ENCODE results near the gene COX6A1. TPM values are rescaled to one million over a fixed set of nuclear protein-coding genes. Genes with fewer than 3 reads are reported as not detected.

The COX6A1 gene
- polyA plus RNA-seq, 1 experiment: 414 TPM

- ChIA-PET POLR2A (no interaction called here), CTCF (no interaction called here)
- no peaks in the 10 kb centered on the region; the same call in 1 of the 2 replicates for H3K9me3 ChIP-seq (ENCODE audit: control insufficient read depth, insufficient read depth, low read length)
- TF ChIP-seq, protein P1, sequence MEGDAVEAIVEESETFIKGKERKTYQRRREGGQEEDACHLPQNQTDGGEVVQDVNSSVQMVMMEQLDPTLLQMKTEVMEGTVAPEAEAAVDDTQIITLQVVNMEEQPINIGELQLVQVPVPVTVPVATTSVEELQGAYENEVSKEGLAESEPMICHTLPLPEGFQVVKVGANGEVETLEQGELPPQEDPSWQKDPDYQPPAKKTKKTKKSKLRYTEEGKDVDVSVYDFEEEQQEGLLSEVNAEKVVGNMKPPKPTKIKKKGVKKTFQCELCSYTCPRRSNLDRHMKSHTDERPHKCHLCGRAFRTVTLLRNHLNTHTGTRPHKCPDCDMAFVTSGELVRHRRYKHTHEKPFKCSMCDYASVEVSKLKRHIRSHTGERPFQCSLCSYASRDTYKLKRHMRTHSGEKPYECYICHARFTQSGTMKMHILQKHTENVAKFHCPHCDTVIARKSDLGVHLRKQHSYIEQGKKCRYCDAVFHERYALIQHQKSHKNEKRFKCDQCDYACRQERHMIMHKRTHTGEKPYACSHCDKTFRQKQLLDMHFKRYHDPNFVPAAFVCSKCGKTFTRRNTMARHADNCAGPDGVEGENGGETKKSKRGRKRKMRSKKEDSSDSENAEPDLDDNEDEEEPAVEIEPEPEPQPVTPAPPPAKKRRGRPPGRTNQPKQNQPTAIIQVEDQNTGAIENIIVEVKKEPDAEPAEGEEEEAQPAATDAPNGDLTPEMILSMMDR (IDR thresholded peaks at IDR 0.05; ENCODE audit: low read depth, low read length): no peak
- peaks cover 19% of the 10 kb centered on the region for H3K27me3 ChIP-seq (ENCODE audit: control insufficient read depth, insufficient read depth, low read length)
- H3K27ac ChIP-seq (ENCODE audit: low read depth, low read length): no peak overlapping the region
- DNase-seq (ENCODE audit: low read depth, low spot score): no peak
- H3K4me3 ChIP-seq (ENCODE audit: low read depth, low read length): no peak overlapping the region
These were observed 31.8 kb upstream of the COX6A1 start for GRCh38 chr12:120406069-120406468.

- H3K9me3 ChIP-seq (ENCODE audit: control insufficient read depth, insufficient read depth, low read length): no peaks in the 10 kb centered on the region; the same call in 1 of the 2 replicates
- TF ChIP-seq, protein P1 (IDR thresholded peaks at IDR 0.05; ENCODE audit: low read depth, low read length): no peak
- ChIA-PET CTCF (no interaction called here), POLR2A (no interaction called here)
- no peak for DNase-seq (ENCODE audit: low read depth, low spot score)
- H3K27me3 ChIP-seq (ENCODE audit: control insufficient read depth, insufficient read depth, low read length): peaks cover 19% of the 10 kb centered on the region
- H3K4me3 ChIP-seq (ENCODE audit: low read depth, low read length): no peak overlapping the region
- no peak overlapping the region for H3K27ac ChIP-seq (ENCODE audit: low read depth, low read length)
These were observed 31.4 kb upstream of the COX6A1 start for GRCh38 chr12:120406553-120406952.

- no peak for DNase-seq (ENCODE audit: low read depth, low spot score)
- no peak overlapping the region for H3K27ac ChIP-seq (ENCODE audit: low read depth, low read length)
- CTCF ChIA-PET: no interaction called here
- H3K9me3 ChIP-seq (ENCODE audit: control insufficient read depth, insufficient read depth, low read length): no peaks in the 10 kb centered on the region; the same call in 1 of the 2 replicates
- TF ChIP-seq, protein P1 (IDR thresholded peaks at IDR 0.05; ENCODE audit: low read depth, low read length): no peak
- POLR2A ChIA-PET: no interaction called here
- peaks cover 8% of the 10 kb centered on the region for H3K27me3 ChIP-seq (ENCODE audit: control insufficient read depth, insufficient read depth, low read length)
- H3K4me3 ChIP-seq (ENCODE audit: low read depth, low read length): no peak overlapping the region
These were observed 29.1 kb upstream of the COX6A1 start for GRCh38 chr12:120408771-120409170.

- no peak overlapping the region for H3K27ac ChIP-seq (ENCODE audit: low read depth, low read length)
- H3K4me3 ChIP-seq (ENCODE audit: low read depth, low read length): no peak overlapping the region
- CTCF ChIA-PET: no interaction called here
- H3K9me3 ChIP-seq (ENCODE audit: control insufficient read depth, insufficient read depth, low read length): no peaks in the 10 kb centered on the region
- POLR2A ChIA-PET: no interaction called here
- TF ChIP-seq, protein P1 (IDR thresholded peaks at IDR 0.05; ENCODE audit: low read depth, low read length): no peak
- no peak for DNase-seq (ENCODE audit: low read depth, low spot score)
- H3K27me3 ChIP-seq (ENCODE audit: control insufficient read depth, insufficient read depth, low read length): peaks cover 13% of the 10 kb centered on the region
These were observed 25.5 kb upstream of the COX6A1 start for GRCh38 chr12:120412421-120412820.

DNA sequence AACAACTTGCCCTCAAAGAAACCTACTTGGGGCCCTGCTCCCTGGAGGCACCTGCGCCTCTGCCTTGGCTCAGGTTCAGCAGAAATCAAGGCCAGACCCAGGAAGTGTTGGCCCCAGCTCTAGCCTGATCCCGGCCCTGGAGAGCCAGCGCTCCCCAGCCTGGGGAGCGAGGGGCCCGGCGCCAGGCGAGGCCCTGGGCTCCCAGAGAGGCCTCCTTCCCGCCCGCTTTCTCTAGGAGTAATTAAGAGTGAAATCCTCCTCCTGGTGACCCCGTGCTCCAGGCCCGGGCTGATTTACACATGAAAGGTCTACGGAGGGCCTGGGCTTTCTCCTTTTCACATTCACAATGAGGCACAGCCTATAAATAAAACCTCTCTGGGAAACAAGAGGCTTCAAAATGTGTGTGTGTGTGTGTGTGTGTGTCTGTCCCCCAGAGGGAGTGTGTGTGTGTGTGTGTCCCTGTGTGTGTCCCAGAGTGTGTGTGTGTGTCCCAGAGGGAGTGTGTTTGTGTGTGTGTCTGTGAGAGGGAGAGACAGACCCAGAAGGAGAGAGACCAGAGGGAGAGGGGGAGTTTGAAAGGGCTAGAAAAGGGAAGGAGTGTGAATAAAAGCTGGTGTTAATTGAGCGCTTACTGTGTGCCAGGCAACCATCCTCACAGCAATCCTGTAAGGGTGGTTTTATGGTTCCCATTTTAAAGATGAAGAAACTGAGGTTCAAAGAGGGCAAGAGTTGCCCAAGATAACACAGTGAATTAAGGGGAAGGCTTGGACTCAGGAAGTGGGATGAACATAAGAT lies 23.8 kb upstream of the COX6A1 start:
- POLR2A ChIA-PET: no interaction called here
- CTCF ChIA-PET: interaction anchor here (1.0 kb wide), 1 partner anchor 16 kb away, joined by 3 read pairs; no protein-coding TSS in a partner anchor
- no peak for DNase-seq (ENCODE audit: low read depth, low spot score)
- TF ChIP-seq, protein P1 (IDR thresholded peaks at IDR 0.05; ENCODE audit: low read depth, low read length): no peak
- Histone ChIP-seq H3K27ac (ENCODE audit: low read depth, low read length) (no peak overlapping the region), H3K27me3 (ENCODE audit: control insufficient read depth, insufficient read depth, low read length) (peaks cover 16% of the 10 kb centered on the region), H3K9me3 (ENCODE audit: control insufficient read depth, insufficient read depth, low read length) (no peaks in the 10 kb centered on the region), H3K4me3 (ENCODE audit: low read depth, low read length) (no peak overlapping the region)
